Smooth muscle cell (in vitro differentiated cells): Measurements from ENCODE around the gene ZNF701. TPM values are rescaled to one million over a fixed set of nuclear protein-coding genes. Genes with fewer than 3 reads are reported as not detected.
A peak's percentile ranks its signal among the peaks of the same experiment; 100 is the strongest.

ENCODE experiments used
- DNase-seq: peaks from one replicate; lab custom pipeline; 2025; ENCODE audit not compliant: unreplicated experiment; lab: John Stamatoyannopoulos, UW
- H2AFZ ChIP-seq: fragments of 200-600 bp; sonication (generic); 2 replicates; pipeline ENCODE4 v1.6.0; 2016; ENCODE audit warnings: antibody characterized with exemption, low read depth, mild to moderate bottlenecking
- H3F3A ChIP-seq: fragments of 200-600 bp; sonication (generic); 2 replicates; pipeline ENCODE4 v1.6.0; 2017; ENCODE audit warnings: antibody characterized with exemption, low read depth
- H3K27ac ChIP-seq: fragments of 200-600 bp; sonication (generic); 2 replicates; pipeline ENCODE4 v1.5.1; 2016; ENCODE audit warnings: low read depth, mild to moderate bottlenecking
- H3K27me3 ChIP-seq: fragments of 200-600 bp; sonication (generic); 2 replicates; pipeline ENCODE4 v1.6.1; 2016; ENCODE audit warnings: low read depth, mild to moderate bottlenecking
- H3K36me3 ChIP-seq: fragments of 200-600 bp; sonication (generic); 2 replicates; pipeline ENCODE4 v1.5.1; 2016; ENCODE audit warnings: low read depth
- H3K4me1 ChIP-seq: fragments of 200-600 bp; sonication (generic); 2 replicates; pipeline ENCODE4 v1.5.1; 2016; ENCODE audit warnings: low read depth
- H3K4me2 ChIP-seq: fragments of 200-600 bp; sonication (generic); 2 replicates; pipeline ENCODE4 v1.6.0; 2016; ENCODE audit warnings: mild to moderate bottlenecking
- H3K4me3 ChIP-seq: fragments of 200-600 bp; sonication (generic); 2 replicates; pipeline ENCODE4 v1.5.1; 2016; ENCODE audit warnings: mild to moderate bottlenecking
- H3K79me2 ChIP-seq: fragments of 200-600 bp; sonication (generic); 2 replicates; pipeline ENCODE4 v1.6.0; 2016; ENCODE audit warnings: low read depth, mild to moderate bottlenecking
- H3K9ac ChIP-seq: fragments of 200-600 bp; sonication (generic); 2 replicates; pipeline ENCODE4 v1.6.0; 2016; ENCODE audit warnings: low read depth
- H3K9me3 ChIP-seq: fragments of 200-600 bp; sonication (generic); replicated peaks from 2 replicates; pipeline ENCODE4 v1.5.1; 2016; ENCODE audit warnings: low read depth
- H4K20me1 ChIP-seq: fragments of 200-600 bp; sonication (generic); 2 replicates; pipeline ENCODE4 v1.6.0; 2016; ENCODE audit warnings: low read depth
- CTCF ChIP-seq: fragments of 200-600 bp; sonication (generic); IDR thresholded peaks from 2 replicates; pipeline ENCODE4 v1.5.1; 2017; ENCODE audit warnings: borderline replicate concordance, mild to moderate bottlenecking, antibody characterized with exemption; ENCODE audit not compliant: insufficient read depth, poor library complexity, severe bottlenecking
- WGBS: methylation state at CpG from one replicate; pipeline ENCODE4 v1.1.7; 2016; ENCODE audit warnings: low lambda C conversion rate; 5-methylcytosine and 5-hydroxymethylcytosine counted together
- polyA plus RNA-seq: library from polyadenylated mRNA; unstranded; fragments of >200 nt; fragmentation: Nextera tagmentation; extraction: Ambion mirVana; gene quantifications from 2 replicates; pipeline ENCODE4 v1.2.1, GENCODE V29; 2016
- total RNA-seq: library from RNA; depleted of rRNA; stranded (reverse); fragments of >200 nt; gene quantifications from 2 replicates; pipeline ENCODE4 v1.2.3, GENCODE V29; 2014

The ZNF701 gene
- total and polyA plus RNA-seq, 2 experiments from 2014 or later, result 5.5 to 10.0 TPM

GRCh38 chr19:52599241-52599640 lies 29.2 kb downstream of the ZNF701 start:
- Histone ChIP-seq H3K4me2 (no peak overlapping the region), H3K9me3 (no peaks in the 10 kb centered on the region), H3K27ac (no peak overlapping the region), H3K4me3 (no peak overlapping the region), H3K79me2 (peaks cover 10% of the 10 kb centered on the region), H3K27me3 (no peaks in the 10 kb centered on the region), H4K20me1 (peaks cover 3% of the 10 kb centered on the region), H3K9ac (no peak overlapping the region), H2AFZ (no peak overlapping the region), H3K36me3 (peaks cover 8% of the 10 kb centered on the region), H3F3A (peaks cover 11% of the 10 kb centered on the region), H3K4me1 (peaks cover 12% of the 10 kb centered on the region)
- TF ChIP-seq CTCF, result no peak
- WGBS, result 70% methylated on average over 3 of the region's 3 CpGs
- no peak for DNase-seq

- H3K27ac ChIP-seq, result peak overlapping the region; percentile 75
- peaks cover 17% of the 10 kb centered on the region for H3K79me2 ChIP-seq
- H2AFZ ChIP-seq, result no peak overlapping the region
- peak overlapping the region; percentile 94 for H3K4me2 ChIP-seq
- DNase-seq, result no peak
- H3K9ac ChIP-seq, result peak overlapping the region; percentile 27
- H3F3A ChIP-seq, result peaks cover 11% of the 10 kb centered on the region
- H3K9me3 ChIP-seq, result no peaks in the 10 kb centered on the region
- no peak for TF ChIP-seq CTCF
- H4K20me1 ChIP-seq, result peaks cover 10% of the 10 kb centered on the region
- 13% methylated on average over 15 of the region's 15 CpGs for WGBS
- H3K4me1 ChIP-seq, result peaks cover 12% of the 10 kb centered on the region
- H3K27me3 ChIP-seq, result no peaks in the 10 kb centered on the region
- H3K4me3 ChIP-seq, result peak overlapping the region; percentile 74
- peaks cover 8% of the 10 kb centered on the region for H3K36me3 ChIP-seq
These were observed 30.5 kb downstream of the ZNF701 start for GRCh38 chr19:52600639-52601024.

- Histone ChIP-seq H2AFZ (no peak overlapping the region), H3K36me3 (peaks cover 7% of the 10 kb centered on the region), H3K4me1 (peaks cover 12% of the 10 kb centered on the region), H3K9ac (peak overlapping the region; percentile 54), H4K20me1 (peaks cover 10% of the 10 kb centered on the region), H3F3A (peaks cover 11% of the 10 kb centered on the region), H3K27me3 (no peaks in the 10 kb centered on the region), H3K9me3 (no peaks in the 10 kb centered on the region), H3K4me2 (peak overlapping the region; percentile 94), H3K79me2 (peaks cover 17% of the 10 kb centered on the region), H3K27ac (peak overlapping the region; percentile 75), H3K4me3 (peak overlapping the region; percentile 74)
- DNase-seq, result peak; percentile 87
- peak; percentile 30 for TF ChIP-seq CTCF
- 1% methylated on average over 61 of the region's 62 CpGs for WGBS
These were observed 31.2 kb downstream of the ZNF701 start for GRCh38 chr19:52601025-52601973.
